Thymus (tissue), 11 donors: ENCODE results near the gene AARS2. TPM values are rescaled to one million over a fixed set of nuclear protein-coding genes. Genes with fewer than 3 reads are reported as not detected.

Experiments
- DNase-seq, 9 donors: peaks; one replicate each; pipeline ENCODE4 v3.0.0-alpha.2; 2013; ENCODE audit warnings: low spot score in 9 of 9, low read depth in 6 of 9, missing footprints in 1 of 9
- H3K27ac ChIP-seq, 2 donors: one replicate each; pipeline ENCODE4 v1.5.1; 2013; ENCODE audit warnings: control low read depth in 1 of 2, low read depth in 1 of 2, low read length in 1 of 2, mild to moderate bottlenecking in 1 of 2, moderate library complexity in 1 of 2
- H3K27me3 ChIP-seq, 2 donors: one replicate each; pipeline ENCODE4 v1.5.1; 2013; ENCODE audit warnings: low read length in 1 of 2; ENCODE audit not compliant: control insufficient read depth in 2 of 2, insufficient read depth in 1 of 2
- H3K36me3 ChIP-seq, 2 donors: one replicate each; pipeline ENCODE4 v1.5.1; 2013; ENCODE audit warnings: low read length in 1 of 2, mild to moderate bottlenecking in 1 of 2, moderate library complexity in 1 of 2; ENCODE audit not compliant: control insufficient read depth in 2 of 2, insufficient read depth in 2 of 2
- H3K4me1 ChIP-seq, 2 donors: one replicate each; pipeline ENCODE4 v1.5.1; 2013; ENCODE audit warnings: low read length in 2 of 2; ENCODE audit not compliant: control insufficient read depth in 2 of 2, insufficient read depth in 2 of 2
- H3K4me3 ChIP-seq, 2 donors: one replicate each; pipeline ENCODE4 v1.5.1; 2013; ENCODE audit warnings: low read length in 2 of 2, control low read depth in 1 of 2, mild to moderate bottlenecking in 1 of 2
- H3K9me3 ChIP-seq, 2 donors: one replicate each; pipeline ENCODE4 v1.5.1; 2013; ENCODE audit warnings: low read length in 1 of 2, mild to moderate bottlenecking in 1 of 2; ENCODE audit not compliant: control insufficient read depth in 2 of 2, insufficient read depth in 1 of 2
- WGBS: extraction: QIAGEN DNeasy Blood & Tissue Kit; methylation state at CpG from one replicate; pipeline ENCODE4 v1.1.7; 2013; 5-methylcytosine and 5-hydroxymethylcytosine counted together
- polyA plus RNA-seq: library from polyadenylated mRNA; stranded (reverse); fragments of 200-250 nt; gene quantifications from one replicate; pipeline ENCODE4 v1.2.3, GENCODE V29; 2013
- total RNA-seq: library from RNA; stranded (reverse); fragments of 120-200 nt; gene quantifications from one replicate; pipeline ENCODE4 v1.2.4, GENCODE V29; 2013
- donor health status: healthy.

Gene AARS2
- total and polyA plus RNA-seq, 2 donors, result 5.6 to 9.8 TPM

DNA sequence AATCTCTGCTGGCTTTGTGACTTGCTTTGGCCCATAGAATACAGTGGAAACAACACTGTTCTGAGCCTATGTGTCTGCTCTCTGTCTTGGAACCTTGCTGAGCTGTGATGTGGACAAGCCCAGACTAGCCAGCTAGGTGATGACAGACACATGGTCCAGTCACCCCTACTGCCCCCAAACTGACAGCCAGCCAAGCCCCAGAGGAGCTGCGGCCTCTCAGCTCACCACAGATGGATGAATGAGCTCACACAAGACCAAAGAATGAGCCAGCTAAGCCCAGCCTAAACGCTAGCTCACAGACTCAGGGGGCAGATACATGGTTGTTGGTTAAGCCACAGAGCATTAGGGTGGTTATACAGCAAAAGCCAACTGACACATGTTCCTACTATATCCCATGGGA lies 4.1 kb downstream of the AARS2 start:
- H3K9me3 ChIP-seq, result no peaks in the 10 kb centered on the region
- WGBS, result 94% methylated on average over 2 of the region's 2 CpGs
- H3K4me1 ChIP-seq, result peaks cover 7 to 10% of the 10 kb centered on the region in 2 donors
- H3K27ac ChIP-seq, result no peak overlapping the region
- H3K36me3 ChIP-seq, result peaks cover 53 to 69% of the 10 kb centered on the region in 2 donors
- no peaks in the 10 kb centered on the region for H3K27me3 ChIP-seq
- H3K4me3 ChIP-seq, result no peak overlapping the region
- DNase-seq, result no peak

- H3K4me3 ChIP-seq, result no peak overlapping the region
- peaks cover 72 to 87% of the 10 kb centered on the region in 2 donors for H3K36me3 ChIP-seq
- WGBS, result 97% methylated on average over 10 of the region's 10 CpGs
- no peaks in the 10 kb centered on the region for H3K27me3 ChIP-seq
- peaks cover 3% of the 10 kb centered on the region in 2 donors for H3K4me1 ChIP-seq
- H3K9me3 ChIP-seq, result no peaks in the 10 kb centered on the region
- H3K27ac ChIP-seq, result no peak overlapping the region
- no peak for DNase-seq
Measured at GRCh38 chr6:44307217-44307616, 5.9 kb downstream of the AARS2 start.

GRCh38 chr6:44306710-44307109 lies 6.4 kb downstream of the AARS2 start:
- H3K27me3 ChIP-seq, result no peaks in the 10 kb centered on the region

DNA sequence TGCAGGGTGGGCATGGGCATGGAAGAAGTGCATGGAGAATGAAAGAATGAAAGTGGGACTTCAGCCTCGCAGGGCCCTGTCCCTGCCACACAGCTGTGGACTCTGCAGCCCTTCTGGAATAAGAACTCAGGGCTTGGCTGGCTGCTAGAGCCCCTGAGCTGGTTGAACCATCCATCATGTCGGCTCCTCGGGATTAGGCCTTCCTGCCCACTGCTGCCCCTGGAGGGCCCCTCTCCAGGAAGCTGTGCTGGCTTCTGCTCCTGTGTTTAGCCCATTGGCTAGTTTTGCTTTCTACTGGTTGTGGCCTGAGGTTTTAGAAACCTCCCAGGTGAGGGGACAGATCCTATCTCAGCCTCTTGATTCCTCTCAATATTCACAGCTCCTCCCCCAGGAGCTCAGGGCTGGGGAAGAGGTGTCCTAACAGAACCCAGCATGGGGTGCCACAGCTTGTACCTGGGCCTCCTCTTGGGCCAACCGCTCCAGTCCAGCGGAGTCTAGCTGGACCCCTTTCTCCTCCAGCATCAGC lies 7.9 kb downstream of the AARS2 start:
- no peak for DNase-seq
- no peaks in the 10 kb centered on the region for H3K27me3 ChIP-seq
- H3K4me3 ChIP-seq, result no peak overlapping the region
- peaks cover 87 to 89% of the 10 kb centered on the region in 2 donors for H3K36me3 ChIP-seq
- H3K27ac ChIP-seq, result no peak overlapping the region
- H3K4me1 ChIP-seq, result no peaks in the 10 kb centered on the region
- 96% methylated on average over 5 of the region's 5 CpGs for WGBS
- H3K9me3 ChIP-seq, result peaks cover 0 to 1% of the 10 kb centered on the region in 2 donors

More at GRCh38 chr6:44306710-44307109, 6.4 kb downstream of the AARS2 start:
- Histone ChIP-seq H3K36me3 (peaks cover 77 to 91% of the 10 kb centered on the region in 2 donors), H3K27ac (no peak overlapping the region), H3K9me3 (no peaks in the 10 kb centered on the region), H3K4me3 (no peak overlapping the region), H3K4me1 (no peaks in the 10 kb centered on the region)
- WGBS, result 99% methylated on average over 8 of the region's 8 CpGs
- DNase-seq, result no peak

GRCh38 chr6:44304282-44305199 lies 8.6 kb downstream of the AARS2 start:
- peak in 4 of 9 donors; percentile 21 to 34 (median 31) for DNase-seq
- 92% methylated on average over 25 of the region's 25 CpGs for WGBS
- H3K27ac ChIP-seq, result no peak overlapping the region

DNA sequence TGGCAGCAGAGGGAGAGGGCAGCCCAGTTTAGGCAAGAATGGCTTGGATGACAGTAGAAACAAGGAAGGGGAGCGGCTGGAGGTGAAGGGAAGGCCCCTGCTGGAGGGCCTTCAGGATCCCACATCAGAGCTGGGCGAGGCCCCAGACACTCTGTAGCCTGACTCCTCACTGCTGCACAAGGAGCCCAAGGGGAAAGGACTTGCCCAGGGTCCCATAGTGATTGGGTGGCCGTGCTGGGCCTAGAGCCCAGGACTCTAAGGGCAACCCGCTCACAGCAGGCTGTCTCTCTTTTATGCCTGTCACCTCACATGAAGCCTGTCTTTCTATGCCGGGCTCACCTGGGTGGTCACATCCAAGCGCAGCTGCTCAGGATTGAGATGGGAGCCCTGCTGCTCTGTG lies 9.3 kb downstream of the AARS2 start:
- Histone ChIP-seq H3K36me3 (peaks cover 75 to 79% of the 10 kb centered on the region in 2 donors), H3K27ac (no peak overlapping the region), H3K9me3 (peaks cover 0 to 1% of the 10 kb centered on the region in 2 donors), H3K27me3 (peaks cover 0 to 4% of the 10 kb centered on the region in 2 donors), H3K4me3 (no peak overlapping the region), H3K4me1 (no peaks in the 10 kb centered on the region)
- DNase-seq, result no peak
- 98% methylated on average over 6 of the region's 6 CpGs for WGBS

More at GRCh38 chr6:44304282-44305199, 8.6 kb downstream of the AARS2 start:
- H3K9me3 ChIP-seq, result peaks cover 0 to 1% of the 10 kb centered on the region in 2 donors
- no peak overlapping the region for H3K4me3 ChIP-seq
- H3K27me3 ChIP-seq, result no peaks in the 10 kb centered on the region
- no peaks in the 10 kb centered on the region for H3K4me1 ChIP-seq
- H3K36me3 ChIP-seq, result peaks cover 82 to 86% of the 10 kb centered on the region in 2 donors

DNA sequence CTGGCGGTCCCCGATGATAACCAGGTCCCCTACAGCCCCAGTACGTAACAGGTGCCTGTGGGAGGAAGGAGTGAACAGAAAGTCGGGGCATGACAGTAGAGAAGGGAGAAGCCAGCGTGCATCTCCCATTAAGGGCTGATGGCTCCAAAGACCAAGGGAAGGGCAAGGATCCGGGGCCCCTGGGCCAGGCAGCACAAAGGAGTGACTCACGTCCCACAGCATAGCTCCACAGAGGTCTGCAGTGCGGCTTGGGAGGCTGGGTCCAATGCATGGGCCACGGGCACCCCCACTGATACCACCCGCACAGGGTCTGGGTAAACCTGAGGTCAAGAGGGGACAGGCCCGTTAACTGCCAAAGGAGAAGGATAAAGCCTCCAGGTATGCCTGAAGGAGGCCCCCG lies 10.3 kb downstream of the AARS2 start:
- H3K27ac ChIP-seq, result no peak overlapping the region
- no peak for DNase-seq
- WGBS, result 98% methylated on average over 12 of the region's 12 CpGs

GRCh38 chr6:44301782-44302564 lies 11.2 kb downstream of the AARS2 start:
- Histone ChIP-seq H3K36me3 (peaks cover 63 to 69% of the 10 kb centered on the region in 2 donors), H3K4me3 (no peak overlapping the region), H3K4me1 (peaks cover 2 to 8% of the 10 kb centered on the region in 2 donors), H3K9me3 (peaks cover 0 to 1% of the 10 kb centered on the region in 2 donors), H3K27me3 (peaks cover 15 to 22% of the 10 kb centered on the region in 2 donors), H3K27ac (no peak overlapping the region)
- 98% methylated on average over 14 of the region's 14 CpGs for WGBS
- DNase-seq, result no peak

More for the DNA sequence above, 10.3 kb downstream of the AARS2 start:
- peaks cover 0 to 2% of the 10 kb centered on the region in 2 donors for H3K4me1 ChIP-seq
- H3K4me3 ChIP-seq, result no peak overlapping the region
- H3K9me3 ChIP-seq, result peaks cover 0 to 1% of the 10 kb centered on the region in 2 donors
- H3K27me3 ChIP-seq, result peaks cover 6 to 14% of the 10 kb centered on the region in 2 donors
- peaks cover 70 to 77% of the 10 kb centered on the region in 2 donors for H3K36me3 ChIP-seq
